HCT116 (cell line): ENCODE measurements around the gene KRT2.

ENCODE experiments used
- EZH2 ChIP-seq: fragments of 200-600 bp; sonication (generic); IDR thresholded peaks from 2 replicates; pipeline ENCODE4 v1.6.1; 2017; ENCODE audit warnings: antibody characterized with exemption, mixed run types
- EZH2phosphoT487 ChIP-seq: fragments of 200-600 bp; IDR thresholded peaks from 2 replicates; pipeline ENCODE4 v1.6.1; 2018; ENCODE audit warnings: antibody characterized with exemption, borderline replicate concordance
- TF ChIP-seq, protein P1 (sequence below), 3 experiments: fragments of 200-600 bp in 1 of 3; sonication (generic) in 1 of 3; IDR thresholded peaks in 2 of 3; conservative IDR thresholded peaks in 1 of 3; 2 replicates each; pipeline ENCODE4 v1.5.1; 2012 to 2017; ENCODE audit warnings: low read depth in 2 of 3, low read length in 2 of 3, antibody characterized with exemption in 1 of 3, borderline replicate concordance in 1 of 3, control low read depth in 1 of 3, mild to moderate bottlenecking in 1 of 3, mixed read lengths in 1 of 3, mixed run types in 1 of 3, moderate library complexity in 1 of 3; ENCODE audit not compliant: insufficient read depth in 1 of 3

DNA sequence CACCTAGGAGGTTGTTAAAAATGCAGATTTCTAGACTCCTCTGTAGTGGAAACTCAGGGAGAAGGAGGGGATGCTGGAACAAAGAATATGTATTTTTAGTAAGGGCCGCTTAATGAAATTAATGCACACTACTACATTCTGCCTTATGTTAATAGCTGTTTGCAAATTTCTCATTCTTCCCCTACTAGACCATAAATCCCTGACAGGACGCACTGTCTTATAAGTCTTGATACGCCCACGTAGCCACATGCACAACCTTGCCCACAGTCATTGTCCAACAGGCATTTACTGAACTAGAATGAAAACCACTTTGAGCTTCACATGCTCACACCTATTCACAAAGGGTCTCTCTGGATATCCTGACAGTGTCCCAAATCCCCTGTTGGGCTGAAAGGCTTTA lies 10.5 kb downstream of the KRT2 start:
- no peak for TF ChIP-seq EZH2
- TF ChIP-seq EZH2phosphoT487 = no peak
- TF ChIP-seq, protein P1, sequence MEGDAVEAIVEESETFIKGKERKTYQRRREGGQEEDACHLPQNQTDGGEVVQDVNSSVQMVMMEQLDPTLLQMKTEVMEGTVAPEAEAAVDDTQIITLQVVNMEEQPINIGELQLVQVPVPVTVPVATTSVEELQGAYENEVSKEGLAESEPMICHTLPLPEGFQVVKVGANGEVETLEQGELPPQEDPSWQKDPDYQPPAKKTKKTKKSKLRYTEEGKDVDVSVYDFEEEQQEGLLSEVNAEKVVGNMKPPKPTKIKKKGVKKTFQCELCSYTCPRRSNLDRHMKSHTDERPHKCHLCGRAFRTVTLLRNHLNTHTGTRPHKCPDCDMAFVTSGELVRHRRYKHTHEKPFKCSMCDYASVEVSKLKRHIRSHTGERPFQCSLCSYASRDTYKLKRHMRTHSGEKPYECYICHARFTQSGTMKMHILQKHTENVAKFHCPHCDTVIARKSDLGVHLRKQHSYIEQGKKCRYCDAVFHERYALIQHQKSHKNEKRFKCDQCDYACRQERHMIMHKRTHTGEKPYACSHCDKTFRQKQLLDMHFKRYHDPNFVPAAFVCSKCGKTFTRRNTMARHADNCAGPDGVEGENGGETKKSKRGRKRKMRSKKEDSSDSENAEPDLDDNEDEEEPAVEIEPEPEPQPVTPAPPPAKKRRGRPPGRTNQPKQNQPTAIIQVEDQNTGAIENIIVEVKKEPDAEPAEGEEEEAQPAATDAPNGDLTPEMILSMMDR (IDR thresholded peaks at IDR 0.05 in 2 of 3, conservative IDR thresholded peaks at IDR 0.05 in 1 of 3; ENCODE audit: borderline replicate concordance in 1 of 3, insufficient read depth in 1 of 3, low read depth in 2 of 3, low read length in 2 of 3) = no peak
